GM10847 (cell line): ENCODE results near the gene TRAK1.

Experiments used
- POLR2A ChIP-seq: IDR thresholded peaks from 2 replicates; pipeline ENCODE4 v1.6.1; 2011; ENCODE audit not compliant: insufficient read length; ENCODE audit errors: extremely low read depth

The TRAK1 gene

GRCh38 chr3:42081838-42082473 lies 9.2 kb upstream of the TRAK1 start:
- no peak for TF ChIP-seq POLR2A

GRCh38 chr3:42084586-42084985 lies 6.6 kb upstream of the TRAK1 start:
- TF ChIP-seq POLR2A = no peak

- no peak for TF ChIP-seq POLR2A
Measured at GRCh38 chr3:42085641-42086376, 5.3 kb upstream of the TRAK1 start.

DNA sequence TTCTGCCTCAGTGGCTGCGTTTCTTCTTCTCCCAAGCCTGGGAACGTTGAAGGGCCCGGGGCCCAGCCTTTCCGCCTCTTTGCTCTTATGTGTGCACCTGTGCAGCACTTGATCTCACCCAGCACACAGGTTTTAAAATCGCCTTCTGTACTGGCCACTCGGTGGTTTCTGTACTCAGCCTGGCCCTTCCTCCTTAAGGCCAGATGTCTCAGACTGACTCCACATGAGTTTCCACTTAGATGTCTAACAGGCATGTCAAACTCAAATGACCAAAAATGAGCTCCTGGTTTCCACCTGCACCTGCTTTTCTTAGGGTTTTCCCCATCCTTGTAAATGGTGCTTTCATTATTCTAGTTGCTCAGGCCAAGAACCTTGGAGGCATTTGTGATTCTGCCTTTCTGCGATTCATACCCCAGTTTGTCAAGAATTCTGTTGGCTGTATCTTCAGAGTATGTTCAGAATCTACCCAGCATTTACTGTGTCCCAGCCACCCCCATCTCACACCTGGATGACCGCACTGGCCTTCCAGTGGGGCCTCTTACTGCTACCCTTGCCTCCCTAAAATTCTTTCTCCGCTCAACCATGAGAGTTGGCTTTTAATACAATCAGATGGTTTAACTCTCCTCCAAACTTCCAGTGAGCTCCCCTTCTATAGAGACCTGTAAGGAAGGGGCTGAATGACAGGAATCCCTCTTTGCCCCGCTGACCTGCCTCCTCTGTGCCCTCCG lies 2.2 kb upstream of the TRAK1 start:
- no peak for TF ChIP-seq POLR2A

DNA sequence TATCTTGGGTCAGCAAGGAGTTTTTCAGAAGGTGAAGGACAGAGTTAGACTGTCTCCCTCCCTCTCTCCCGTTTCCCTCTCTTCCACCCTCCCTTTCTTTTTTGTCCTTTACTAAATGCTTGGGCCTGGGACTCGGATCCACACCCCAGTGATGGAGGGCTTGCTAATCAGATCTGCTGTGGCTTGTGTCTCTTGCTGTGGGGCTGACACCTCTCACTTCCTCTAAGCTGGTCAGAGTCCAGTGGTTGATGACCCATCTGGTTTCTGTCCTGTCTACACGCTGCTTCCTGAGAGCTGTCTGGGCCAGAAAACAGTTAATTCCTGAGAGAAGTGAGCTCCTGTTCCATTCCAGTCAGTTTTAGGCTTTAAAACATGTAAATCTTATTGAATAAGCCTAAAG lies 849 bp downstream of the TRAK1 start:
- no peak for TF ChIP-seq POLR2A

GRCh38 chr3:42094128-42094527 lies 3.0 kb downstream of the TRAK1 start:
- no peak for TF ChIP-seq POLR2A

DNA sequence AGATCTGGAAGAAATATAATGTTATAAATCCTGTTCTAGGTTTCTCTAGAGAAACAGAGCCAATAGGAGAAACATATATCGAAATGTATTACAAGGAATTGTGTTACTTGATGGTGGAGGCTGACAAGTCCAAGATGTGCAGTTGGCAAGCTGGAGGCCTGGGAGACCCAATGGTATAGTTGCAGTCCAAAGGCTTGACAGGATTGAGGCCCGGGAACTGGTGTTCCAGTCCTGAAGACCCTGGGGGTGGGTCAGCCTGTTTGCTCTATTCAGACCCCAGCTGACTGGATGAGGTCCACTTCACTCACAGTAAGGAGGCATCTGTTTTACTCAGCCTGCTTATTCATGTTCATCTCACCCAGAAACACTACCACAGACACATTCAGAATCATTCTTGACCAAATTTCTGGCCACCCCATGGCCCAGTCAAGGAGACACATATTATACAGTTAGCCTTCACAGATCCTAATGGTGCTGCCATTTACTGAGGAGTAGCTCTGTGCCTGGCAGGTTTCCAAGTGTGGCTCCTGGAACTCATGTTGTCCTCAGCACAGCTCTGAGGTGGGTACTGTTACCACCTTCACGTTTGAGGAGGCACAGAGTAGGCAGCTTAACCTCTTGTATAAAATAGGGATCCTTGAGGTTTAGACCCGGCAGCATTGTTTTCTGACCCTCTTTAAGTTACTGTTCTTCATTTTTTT lies 3.7 kb downstream of the TRAK1 start:
- no peak for TF ChIP-seq POLR2A

GRCh38 chr3:42095540-42095939 lies 4.4 kb downstream of the TRAK1 start:
- no peak for TF ChIP-seq POLR2A

GRCh38 chr3:42096796-42097565 lies 5.8 kb downstream of the TRAK1 start:
- no peak for TF ChIP-seq POLR2A

GRCh38 chr3:42097566-42097946 lies 6.4 kb downstream of the TRAK1 start:
- TF ChIP-seq POLR2A = no peak

GRCh38 chr3:42098171-42098570 lies 7.0 kb downstream of the TRAK1 start:
- no peak for TF ChIP-seq POLR2A

- TF ChIP-seq POLR2A = no peak
Measured at GRCh38 chr3:42099020-42099765, 8.0 kb downstream of the TRAK1 start.

- no peak for TF ChIP-seq POLR2A
Measured at GRCh38 chr3:42101048-42101447, 9.9 kb downstream of the TRAK1 start.

GRCh38 chr3:42101481-42101880 lies 10.3 kb downstream of the TRAK1 start:
- TF ChIP-seq POLR2A = no peak
